ENCODE results near the gene KRT16. TPM values are rescaled to one million over a fixed set of nuclear protein-coding genes. Genes with fewer than 3 reads are reported as not detected.

KRT16 gene
- total RNA-seq, 1 experiment from 2014 or later, result not detected

- Histone ChIP-seq H3T11ph (ENCODE audit: low read length) (no peak overlapping the region), H3K14ac (ENCODE audit: insufficient read depth, low read length) (no peak overlapping the region), H4K5ac (ENCODE audit: insufficient read length, low read depth, low read length) (no peak overlapping the region), H2AK5ac (ENCODE audit: insufficient read length, low read length) (no peak overlapping the region), H2BK120ac (ENCODE audit: low read depth, low read length, poor library complexity, severe bottlenecking) (no peak overlapping the region), H4K20me1 (ENCODE audit: control insufficient read depth, insufficient read depth, insufficient read length) (no peaks in the 10 kb centered on the region), H3K79me2 (ENCODE audit: insufficient read depth, low read length) (no peaks in the 10 kb centered on the region; the same call in 1 of the 2 replicates), H3K4me1 (ENCODE audit: insufficient read depth, low read length) (no peaks in the 10 kb centered on the region), H3K79me1 (ENCODE audit: insufficient read depth, low read depth, low read length, poor library complexity, severe bottlenecking) (no peaks in the 10 kb centered on the region), H3K18ac (ENCODE audit: insufficient read length, low read depth, low read length) (no peak overlapping the region), H3K23ac (ENCODE audit: insufficient read length, low read depth, low read length) (no peak overlapping the region), H2BK12ac (ENCODE audit: insufficient read length, low read depth, low read length) (no peak overlapping the region), H4K91ac (ENCODE audit: insufficient read length, low read depth, low read length) (no peak overlapping the region), H2BK20ac (ENCODE audit: low read depth, low read length, poor library complexity, severe bottlenecking) (no peak overlapping the region), H3K4me2 (ENCODE audit: insufficient read depth, insufficient read length, low read length) (no peak overlapping the region), H3K4ac (ENCODE audit: low read depth, low read length) (no peak overlapping the region), H2AFZ (ENCODE audit: low read length) (no peak overlapping the region), H2BK5ac (ENCODE audit: insufficient read length, low read length) (no peak overlapping the region), H3K56ac (ENCODE audit: insufficient read length, low read depth, low read length) (no peak overlapping the region), H3K27ac (ENCODE audit: insufficient read length, low read depth, low read length) (no peak overlapping the region), H3K9ac (ENCODE audit: extremely low read depth, insufficient read length, low read length) (no peak overlapping the region), H3K9me3 (ENCODE audit: control insufficient read depth, low read depth, low read length) (no peaks in the 10 kb centered on the region), H3K23me2 (ENCODE audit: insufficient read length, low read depth, low read length, poor library complexity, severe bottlenecking) (no peaks in the 10 kb centered on the region), H2BK15ac (ENCODE audit: low read depth, low read length) (no peak overlapping the region), H4K8ac (replicated peaks; ENCODE audit: insufficient read length, low read depth, low read length) (no peak overlapping the region), H3K27me3 (ENCODE audit: insufficient read depth, low read length) (no peaks in the 10 kb centered on the region)
- H3K27ac Mint-ChIP-seq, result no peak overlapping the region
- peaks cover 10% of the 10 kb centered on the region for H3K27me3 Mint-ChIP-seq (ENCODE audit: low read depth)
- peaks cover 2 to 7% of the 10 kb centered on the region in 2 experiments; a peak in 3 of 4 replicates for H3K4me1 Mint-ChIP-seq
- no peak overlapping the region for H3K4me3 Mint-ChIP-seq
- WGBS (ENCODE audit: extremely low coverage, insufficient read length, low lambda C conversion rate), result no CpG with 5 or more reads among the region's 3 CpGs
- H3K9me3 Mint-ChIP-seq, result 0 out of 5 replicates have a peak, but pooled peaks cover 0 to 3% of the 10 kb centered on the region in 2 experiments
- no peaks in the 10 kb centered on the region for H3K36me3 Mint-ChIP-seq (ENCODE audit: insufficient read depth in 1 of 3, low read depth in 3 of 3)
- no peak for DNase-seq
- TF ChIP-seq, protein P1, sequence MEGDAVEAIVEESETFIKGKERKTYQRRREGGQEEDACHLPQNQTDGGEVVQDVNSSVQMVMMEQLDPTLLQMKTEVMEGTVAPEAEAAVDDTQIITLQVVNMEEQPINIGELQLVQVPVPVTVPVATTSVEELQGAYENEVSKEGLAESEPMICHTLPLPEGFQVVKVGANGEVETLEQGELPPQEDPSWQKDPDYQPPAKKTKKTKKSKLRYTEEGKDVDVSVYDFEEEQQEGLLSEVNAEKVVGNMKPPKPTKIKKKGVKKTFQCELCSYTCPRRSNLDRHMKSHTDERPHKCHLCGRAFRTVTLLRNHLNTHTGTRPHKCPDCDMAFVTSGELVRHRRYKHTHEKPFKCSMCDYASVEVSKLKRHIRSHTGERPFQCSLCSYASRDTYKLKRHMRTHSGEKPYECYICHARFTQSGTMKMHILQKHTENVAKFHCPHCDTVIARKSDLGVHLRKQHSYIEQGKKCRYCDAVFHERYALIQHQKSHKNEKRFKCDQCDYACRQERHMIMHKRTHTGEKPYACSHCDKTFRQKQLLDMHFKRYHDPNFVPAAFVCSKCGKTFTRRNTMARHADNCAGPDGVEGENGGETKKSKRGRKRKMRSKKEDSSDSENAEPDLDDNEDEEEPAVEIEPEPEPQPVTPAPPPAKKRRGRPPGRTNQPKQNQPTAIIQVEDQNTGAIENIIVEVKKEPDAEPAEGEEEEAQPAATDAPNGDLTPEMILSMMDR (conservative IDR thresholded peaks at IDR 0.05), result no peak
Observed at GRCh38 chr17:41594363-41594915, 18.1 kb downstream of the KRT16 start.
